GM18858 (cell line): ENCODE measurements around the gene ALOX15.
"Not testable (repeated sequence)": the region's sequence is repeated elsewhere in the genome, so short reads cannot be mapped to it uniquely, and the experiment has no call there.

Source experiments
- ATAC-seq: cut with Tn5 transposase; IDR thresholded peaks from one replicate; pipeline ENCODE4 v1.9.1; 2021; ENCODE audit not compliant: unreplicated experiment

Gene ALOX15

DNA sequence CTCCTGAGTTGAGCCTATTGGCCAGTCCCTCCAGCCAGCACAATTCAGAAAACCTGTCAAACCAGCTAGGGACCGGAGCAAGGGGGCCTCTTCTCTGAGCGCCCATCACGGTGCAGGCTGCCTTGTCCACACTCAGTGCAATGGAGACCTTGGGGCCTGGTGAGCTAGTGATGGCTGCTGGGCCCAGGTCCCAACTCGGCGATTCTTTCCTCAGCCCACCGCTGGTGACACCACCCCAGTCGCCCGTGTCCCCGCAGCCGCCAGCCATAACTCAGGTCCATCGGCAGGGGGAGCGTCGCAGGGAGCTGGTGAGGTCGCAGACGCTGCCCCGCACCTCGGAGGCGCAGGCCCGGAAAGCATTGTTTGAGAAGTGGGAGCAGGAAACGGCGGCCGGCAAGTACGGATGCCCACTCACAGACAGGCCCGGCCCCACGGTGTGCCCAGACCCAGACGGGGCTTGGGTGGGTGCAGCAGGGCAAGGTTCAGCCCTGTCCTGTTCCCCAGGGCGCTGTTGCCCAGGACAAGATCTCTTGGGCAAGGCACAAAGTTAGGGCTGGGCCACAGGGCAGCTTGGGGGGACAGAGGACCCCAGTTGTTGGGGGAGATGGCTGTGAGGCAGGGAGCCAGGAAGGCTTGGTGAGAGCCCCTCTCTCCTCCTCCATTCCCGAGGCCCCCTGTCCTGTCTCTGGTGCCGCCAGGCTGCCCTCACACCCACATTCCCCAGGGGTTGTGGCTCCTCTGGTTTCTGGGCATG lies 46.4 kb downstream of the ALOX15 start:
- no peak for ATAC-seq

DNA sequence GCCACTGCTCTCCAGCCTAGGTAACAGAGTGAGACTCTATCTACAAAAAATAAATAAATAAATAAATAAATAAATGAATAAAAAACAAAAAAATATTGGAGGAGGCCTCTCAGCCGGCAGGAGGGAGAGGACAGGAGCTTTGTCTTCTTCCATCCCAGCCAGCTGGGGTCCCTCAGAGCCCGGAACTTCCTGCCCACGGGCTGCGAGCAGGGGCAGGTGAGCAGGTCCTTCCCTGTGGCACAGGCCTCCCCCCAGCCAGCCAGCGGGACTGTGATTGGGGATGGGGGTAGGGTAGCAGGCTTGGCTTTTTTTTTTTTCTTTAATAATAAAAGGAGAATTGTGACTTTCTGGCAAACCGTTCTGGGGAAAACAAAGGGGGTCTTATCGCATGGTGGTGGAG lies 47.1 kb downstream of the ALOX15 start:
- ATAC-seq = no peak

DNA sequence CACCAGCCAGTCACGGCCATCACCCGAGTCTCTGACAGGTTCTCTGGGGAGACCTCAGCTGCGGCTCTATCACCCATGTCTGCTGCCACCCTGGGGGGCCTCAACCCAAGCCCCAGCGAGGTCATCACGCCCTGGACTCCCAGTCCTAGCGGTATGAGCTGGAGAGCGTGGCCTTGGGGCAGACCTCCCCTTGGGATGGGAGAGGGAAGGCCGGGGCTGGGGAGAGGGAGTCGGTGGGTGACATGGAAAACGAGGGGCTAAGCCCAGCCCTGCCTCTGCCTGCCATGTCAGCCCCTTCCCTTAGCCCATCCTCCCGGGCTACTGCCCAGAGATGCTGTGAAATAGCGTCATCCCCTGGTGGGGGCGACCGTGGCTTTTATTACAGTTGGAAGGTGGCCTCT lies 48.5 kb downstream of the ALOX15 start:
- no peak for ATAC-seq

DNA sequence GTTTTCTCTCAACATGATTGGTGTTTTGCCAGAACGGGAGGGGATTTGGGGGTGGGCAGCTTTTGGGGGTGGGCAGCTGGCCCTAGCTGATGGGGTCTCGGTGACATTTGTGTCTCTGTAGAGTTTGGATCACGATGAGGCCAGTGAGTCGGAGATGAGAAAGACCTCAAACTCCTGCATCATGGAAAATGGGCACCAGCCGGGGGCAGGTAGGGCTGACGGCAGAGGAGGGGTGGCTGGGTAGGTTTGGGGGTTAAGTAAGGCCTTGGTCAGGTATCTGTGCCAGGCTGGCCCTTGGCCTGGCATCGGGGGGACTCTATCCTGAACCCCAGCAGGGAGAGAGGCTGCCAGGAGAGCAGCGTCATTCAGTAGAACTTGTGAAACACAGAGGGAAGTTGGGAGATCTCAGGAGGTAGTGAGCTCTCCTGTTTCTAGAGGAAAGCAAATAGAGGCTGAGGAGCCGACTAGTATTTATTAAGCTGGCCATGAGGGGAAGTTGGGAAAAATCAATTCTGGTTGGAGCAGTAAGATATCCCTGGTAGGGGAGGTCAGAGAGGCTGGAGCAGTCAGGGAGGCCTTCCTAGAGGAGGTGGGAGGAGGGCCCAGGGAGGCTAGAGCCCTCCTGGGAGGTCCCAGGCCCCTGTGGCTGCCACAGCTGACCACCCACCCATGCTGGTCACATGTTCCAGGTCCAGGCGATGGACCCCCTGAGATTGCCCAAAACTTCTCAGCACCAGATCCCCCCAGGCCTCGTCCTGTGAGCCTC lies 49.1 kb downstream of the ALOX15 start:
- ATAC-seq = no peak

DNA sequence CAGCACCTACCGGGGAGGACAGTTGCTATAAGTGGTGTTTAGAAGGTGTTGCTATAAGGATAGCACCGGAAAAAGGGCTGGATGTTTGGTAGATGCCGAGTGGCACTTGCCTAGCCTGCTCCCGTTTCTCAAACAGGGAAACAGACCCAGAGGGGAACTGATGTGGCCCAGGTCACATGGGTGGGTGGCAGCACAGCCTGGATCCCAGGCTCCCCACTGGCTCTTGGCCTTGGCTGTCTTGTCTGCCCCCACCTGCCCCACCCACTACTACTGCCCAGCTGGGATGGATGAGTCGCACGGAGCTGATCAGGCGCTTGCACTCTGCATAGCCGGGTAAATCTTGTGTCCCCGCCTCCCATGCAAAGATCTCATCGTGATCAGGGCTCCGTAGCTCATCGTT lies 49.9 kb downstream of the ALOX15 start:
- ATAC-seq = no peak

DNA sequence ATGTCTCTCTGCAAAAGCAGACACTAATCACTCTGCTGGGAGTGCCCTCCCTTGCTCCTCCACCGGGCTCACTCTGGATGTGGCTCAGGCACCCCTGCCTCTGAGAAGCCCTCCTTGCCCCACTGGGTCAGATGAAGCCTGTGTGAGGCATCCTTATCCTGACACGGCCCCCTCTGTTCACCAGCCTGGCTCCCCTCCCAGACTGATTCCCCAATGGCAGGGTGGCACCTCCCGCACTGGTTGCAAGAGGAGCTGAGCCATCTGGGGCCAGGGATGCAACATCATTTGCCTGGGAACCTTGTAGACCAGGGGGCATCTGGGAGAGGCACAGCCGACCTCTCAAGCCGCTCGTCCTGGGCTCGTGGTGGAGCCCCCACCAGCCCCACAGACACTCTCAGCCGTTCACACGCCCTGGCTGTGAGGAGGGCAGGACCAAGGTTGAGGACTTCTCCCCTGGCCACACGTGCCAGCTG lies 50.5 kb downstream of the ALOX15 start:
- no peak for ATAC-seq

DNA sequence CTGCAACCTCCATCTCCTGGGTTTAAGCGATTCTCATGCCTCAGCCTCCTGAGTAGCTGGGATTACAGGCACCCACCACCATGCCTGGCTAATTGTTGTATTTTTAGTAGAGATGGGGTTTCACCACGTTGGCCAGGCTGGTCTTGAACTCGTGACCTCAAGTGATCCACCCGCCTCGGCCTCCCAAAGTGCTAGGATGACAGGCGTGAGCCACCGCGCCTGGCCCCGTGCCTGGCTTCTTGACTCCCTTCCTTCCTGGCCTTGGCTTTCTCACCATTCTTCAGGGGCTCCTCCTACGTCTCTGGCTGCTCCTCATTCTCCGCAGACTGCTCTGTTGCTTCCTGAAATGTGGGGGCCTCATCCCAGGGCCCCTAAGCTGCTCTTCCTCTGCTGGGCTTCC lies 51.4 kb downstream of the ALOX15 start:
- not testable (repeated sequence) for ATAC-seq

DNA sequence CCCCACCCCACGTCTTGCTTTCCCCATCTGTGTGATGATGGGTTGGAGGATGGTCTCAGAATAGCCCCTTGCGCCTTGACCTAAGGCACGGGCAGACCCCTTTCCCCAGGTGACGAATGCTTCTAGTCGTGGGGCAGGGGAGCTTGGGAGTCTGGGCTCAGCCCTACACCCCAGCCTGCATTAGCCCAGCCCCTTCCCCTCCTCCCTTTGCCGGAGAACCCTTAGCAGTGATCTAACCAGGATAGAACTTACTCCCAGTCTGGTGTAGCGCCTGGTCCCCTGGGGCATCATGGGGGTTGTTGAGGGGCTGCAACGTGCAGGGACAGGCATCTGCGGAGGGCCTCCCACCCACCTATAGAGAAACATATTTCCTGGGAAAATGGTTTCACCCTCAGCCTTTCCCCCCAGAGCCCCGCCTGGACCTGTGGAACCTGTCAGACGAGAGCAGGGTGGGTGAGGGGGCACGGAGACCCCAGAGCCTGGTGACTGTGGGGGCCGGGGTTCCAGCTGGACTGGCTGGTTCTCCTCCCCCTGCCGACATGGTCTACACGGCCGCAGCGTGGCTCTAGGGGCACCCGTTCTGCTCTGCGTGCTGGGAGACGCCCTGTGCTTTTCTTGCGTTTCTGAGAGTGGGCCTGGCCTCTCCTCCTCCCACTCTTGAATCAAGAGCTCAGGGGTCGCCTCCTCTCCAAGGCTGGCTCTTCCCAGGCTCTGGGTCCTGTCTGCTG lies 52.4 kb downstream of the ALOX15 start:
- ATAC-seq = no peak

DNA sequence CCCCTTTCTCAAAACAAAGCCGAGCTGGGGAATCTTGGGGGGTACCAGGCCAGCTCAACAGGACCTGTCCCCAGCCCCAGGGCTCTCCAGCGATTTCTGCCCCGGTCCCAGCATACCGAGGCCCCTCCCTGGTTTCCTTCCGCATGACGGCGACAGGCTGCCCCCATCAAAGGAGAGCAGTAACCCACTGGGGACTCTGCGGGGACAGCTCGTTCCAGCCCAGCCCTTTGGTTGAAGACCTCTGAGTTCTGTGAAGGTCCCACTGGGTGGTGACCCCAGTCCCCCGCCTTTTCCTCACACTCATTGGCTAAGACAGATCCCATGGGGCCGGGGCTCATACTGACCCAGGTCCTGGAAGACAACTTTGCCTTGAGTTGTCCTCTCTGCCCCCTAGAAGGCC lies 53.1 kb downstream of the ALOX15 start:
- no peak for ATAC-seq

DNA sequence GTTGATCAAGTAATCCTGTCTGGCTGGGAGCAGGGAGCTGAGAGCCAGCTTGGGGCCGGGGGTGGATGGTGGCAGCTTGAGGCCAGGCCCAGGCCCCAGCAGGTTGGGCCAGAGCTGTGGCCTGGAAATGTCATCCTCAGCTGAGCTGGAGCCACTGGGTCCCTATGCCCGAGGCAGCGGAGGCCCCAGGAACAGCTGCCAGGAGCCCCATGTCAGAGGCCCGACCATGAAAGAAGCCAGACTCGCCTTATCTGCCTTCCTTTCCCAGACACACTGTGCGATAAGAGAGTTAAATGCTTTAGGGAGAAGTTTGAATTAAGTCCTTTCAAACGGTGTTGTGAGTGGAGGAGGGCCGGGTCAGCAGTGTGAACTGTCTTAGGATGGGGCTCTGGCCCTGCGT lies 53.7 kb downstream of the ALOX15 start:
- no peak for ATAC-seq

DNA sequence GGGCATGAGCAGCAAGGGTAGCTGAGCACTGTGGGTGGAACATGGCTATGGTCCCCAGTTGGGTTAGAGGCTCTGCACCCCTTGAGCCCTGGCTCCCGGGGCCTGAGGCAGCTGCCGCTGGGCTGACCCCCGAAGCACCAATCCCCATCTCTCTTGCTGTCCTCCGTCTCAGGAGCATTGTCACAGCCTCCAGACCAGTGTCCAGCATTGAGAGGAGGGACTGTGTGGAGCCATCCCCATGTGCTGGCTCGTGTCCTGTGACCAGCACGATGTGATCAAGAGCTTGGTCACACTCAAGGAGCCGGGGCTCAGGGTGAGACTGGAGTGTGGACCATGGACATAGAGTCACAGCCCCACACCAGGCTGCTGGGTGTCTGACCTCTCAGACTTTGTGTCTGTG lies 54.3 kb downstream of the ALOX15 start:
- no peak for ATAC-seq

DNA sequence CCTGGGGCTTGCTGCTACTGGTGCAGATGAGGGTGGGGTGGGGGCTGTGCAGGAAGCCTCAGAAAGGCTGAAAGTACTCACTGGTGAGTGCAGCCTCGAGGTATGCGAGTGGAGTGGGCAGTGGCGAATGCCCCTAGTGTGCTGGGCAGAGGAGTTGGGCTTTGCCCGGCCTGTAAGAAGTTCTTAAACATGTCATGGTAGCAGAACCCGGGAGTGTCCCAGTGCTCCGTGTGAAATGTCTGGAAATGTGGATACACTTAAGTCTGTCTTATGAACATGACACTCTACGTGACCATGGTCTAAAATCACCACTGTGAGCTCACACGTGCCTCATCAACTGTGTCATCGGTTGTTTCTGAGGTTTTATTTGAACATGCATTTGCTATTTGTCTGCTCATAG lies 55.4 kb downstream of the ALOX15 start:
- no peak for ATAC-seq

DNA sequence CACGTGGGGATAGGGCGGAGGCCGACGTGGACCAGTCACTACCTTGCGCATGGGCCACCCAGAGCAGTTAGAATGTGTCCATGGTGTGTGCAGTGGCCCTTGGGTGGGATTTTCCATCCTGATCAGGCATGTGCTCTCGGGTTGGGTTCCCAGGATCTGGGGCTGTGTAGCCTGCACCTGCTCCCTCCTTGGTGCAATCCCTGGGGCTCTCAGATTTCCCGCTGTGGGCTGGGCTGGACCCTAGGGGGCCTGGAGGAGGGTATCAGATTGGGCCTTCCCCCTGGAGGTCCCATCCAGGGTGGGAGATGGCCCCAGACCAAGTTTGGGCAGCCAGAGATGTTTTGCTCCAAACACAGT lies 55.9 kb downstream of the ALOX15 start:
- ATAC-seq = no peak

DNA sequence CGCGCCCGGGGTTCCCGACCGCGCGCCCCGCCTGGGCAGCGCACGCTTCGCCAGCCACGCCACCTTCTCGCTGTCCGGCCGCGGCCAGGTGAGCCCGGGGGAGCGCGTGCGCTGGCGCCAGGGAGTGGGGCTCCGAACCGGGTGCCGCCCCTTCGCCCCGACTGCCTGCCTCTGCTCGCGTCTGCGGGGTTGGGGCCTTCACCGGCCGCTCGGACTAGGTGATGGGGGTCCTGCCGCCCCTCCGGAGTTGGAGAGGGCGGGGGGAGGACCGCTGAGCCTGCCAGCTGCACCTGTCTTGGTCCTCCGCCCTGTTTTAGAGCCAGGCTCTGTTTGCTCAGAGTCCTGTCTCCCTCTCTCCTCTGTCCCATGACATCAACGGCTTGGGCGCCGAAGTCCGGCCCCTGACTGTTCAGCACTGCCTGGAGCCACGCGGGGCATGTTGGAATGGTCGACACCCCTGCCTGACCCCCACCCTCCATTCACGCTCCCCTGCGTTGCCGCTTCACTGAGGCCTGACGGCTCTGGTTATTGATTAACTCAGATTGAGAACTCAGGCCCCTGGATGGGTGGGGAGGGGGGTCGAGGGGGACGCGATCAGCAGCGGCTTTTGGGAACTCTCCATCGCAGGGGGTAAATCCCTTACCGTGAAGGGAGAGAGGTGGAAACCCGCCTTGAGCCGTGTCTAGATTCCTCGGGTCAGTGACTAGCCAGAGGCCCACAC lies 56.4 kb downstream of the ALOX15 start:
- ATAC-seq = no peak

DNA sequence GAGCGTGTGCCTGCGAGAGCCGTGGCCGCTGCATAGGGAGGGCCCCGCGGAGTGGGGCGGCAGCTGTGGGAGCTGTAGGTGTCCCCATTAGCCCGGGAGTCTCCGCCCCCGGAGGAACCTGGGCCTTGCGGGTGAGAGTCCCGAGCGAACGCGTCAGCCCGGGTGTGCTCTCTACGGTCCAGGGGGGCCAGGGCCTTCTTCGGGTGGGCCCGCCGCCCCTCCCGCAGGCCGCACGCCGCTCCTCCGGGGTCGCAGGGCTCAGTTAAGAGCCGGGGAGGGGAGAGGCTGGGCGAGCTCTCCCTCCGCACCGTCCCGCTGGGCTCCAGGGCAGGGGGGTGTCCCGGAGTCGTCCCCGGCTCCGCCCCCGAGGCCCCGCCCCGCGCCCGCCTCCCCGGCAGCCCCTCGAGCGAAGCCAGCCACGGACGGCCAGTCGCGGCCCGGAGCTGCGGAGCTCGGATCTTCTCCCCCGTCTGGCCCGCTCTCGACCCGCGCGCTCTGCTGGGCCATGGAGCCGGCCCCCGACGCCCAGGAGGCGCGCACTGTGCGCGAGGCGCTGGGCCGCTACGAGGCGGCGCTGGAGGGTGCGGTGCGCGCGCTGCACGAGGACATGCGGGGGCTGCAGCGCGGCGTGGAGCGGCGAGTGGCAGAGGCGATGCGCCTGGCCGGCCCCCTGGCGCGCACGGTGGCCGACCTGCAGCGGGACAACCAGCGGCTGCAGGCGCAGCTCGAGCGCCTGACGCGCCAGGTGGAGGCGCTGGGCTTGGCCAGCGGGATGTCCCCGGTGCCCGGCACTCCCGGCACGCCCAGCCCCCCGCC lies 57.2 kb downstream of the ALOX15 start, which contains the start of gene SMTNL2:
Gene SMTNL2 (plus strand): TSS at position 429 of the 816 bp plus-strand sequence. CDS start 77 bp downstream, at position 506.
- ATAC-seq = no peak

DNA sequence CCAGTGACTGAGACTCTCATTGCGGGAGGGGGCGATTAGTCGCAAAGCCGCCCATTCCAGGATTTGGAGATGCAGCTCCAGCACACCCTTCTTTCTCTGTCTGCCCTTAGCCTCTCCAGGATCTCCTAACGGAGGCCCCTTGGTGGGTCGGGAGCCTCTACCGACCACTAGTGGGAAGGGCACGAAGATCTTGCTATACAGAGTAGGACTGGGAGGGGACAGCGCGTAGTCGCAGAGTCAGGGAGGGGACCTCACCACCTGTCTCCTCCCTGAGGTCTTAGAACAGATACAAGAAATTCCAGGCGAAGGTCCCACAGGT lies 57.7 kb downstream of the ALOX15 start:
- no peak for ATAC-seq

DNA sequence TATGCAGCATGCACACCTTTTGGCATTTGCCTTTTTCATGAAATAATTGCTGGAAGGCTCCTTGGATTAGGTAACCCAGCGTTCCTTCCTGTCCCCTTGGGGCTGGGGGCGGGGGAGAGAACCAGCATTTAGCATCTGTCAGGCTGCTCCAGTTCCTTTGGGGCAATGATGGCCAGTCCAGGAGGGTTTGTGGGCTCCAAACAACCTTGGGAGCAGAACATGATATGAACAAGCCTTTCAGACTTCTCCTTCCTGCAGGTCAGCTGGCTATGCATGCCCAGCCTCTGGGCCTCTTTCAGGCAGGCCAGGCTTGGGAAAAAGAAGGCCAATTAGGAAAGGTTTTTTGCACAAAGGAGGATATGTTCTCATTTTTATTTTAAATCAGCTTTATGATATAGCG lies 58.3 kb downstream of the ALOX15 start:
- no peak for ATAC-seq

DNA sequence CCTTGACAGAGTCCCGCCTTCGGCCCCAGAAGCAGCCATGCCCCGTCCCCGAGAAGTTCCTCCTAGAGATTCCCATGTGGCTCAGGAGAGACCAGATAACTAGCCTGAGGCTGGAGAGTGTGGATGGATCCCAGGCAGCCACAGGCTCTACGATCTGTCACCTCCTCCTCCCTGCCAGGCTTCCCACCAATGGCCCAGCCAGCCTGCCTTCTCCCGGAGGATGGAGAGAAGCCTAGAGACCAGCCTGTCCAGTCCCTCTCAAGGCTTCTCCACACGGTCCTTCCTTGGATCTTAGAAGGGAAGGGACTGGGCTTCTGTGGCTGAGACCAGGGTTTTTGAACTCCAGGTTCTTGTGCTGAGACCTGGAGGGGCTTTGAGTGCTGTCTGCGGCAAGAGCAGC lies 58.8 kb downstream of the ALOX15 start:
- ATAC-seq = no peak

DNA sequence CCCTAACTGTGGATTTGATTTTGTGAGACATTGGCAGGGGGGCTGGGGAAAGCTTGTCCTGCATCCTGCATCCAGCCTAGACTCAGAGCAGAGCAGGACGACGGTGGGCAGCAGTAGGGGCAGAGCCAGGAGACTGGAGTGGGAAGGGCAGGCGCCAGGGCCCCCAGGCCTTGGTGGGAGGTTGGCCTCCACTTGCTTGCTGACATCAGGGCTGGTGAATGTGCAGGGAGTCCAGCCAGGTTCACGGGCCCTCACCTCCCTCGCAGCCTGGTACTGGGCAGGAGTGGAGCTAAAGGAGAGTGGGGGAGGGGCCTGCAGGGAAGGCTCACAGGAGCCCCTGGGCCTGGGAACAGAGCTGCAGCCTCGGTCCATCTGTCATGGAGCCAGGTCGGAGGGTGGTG lies 59.4 kb downstream of the ALOX15 start:
- no peak for ATAC-seq
